HEK293 (cell line): ENCODE results near the gene IPCEF1.

ENCODE experiments used
- CTCF ChIA-PET: fragments of 350-600 bp; formaldehyde crosslinking; extraction: SDS; loops from one replicate; lab custom pipeline; 2021; ENCODE audit warnings: antibody characterized with exemption; lab: Yijun Ruan, JAX
- POLR2A ChIA-PET: fragments of 300-600 bp; formaldehyde crosslinking; extraction: SDS; loops from one replicate; lab custom pipeline; 2020; ENCODE audit warnings: antibody characterized with exemption, inconsistent platforms; lab: Yijun Ruan, JAX
- H3K27ac ChIP-seq: fragments of 200-500 bp; sonication (Bioruptor generic); 2 replicates; pipeline ENCODE4 v1.5.1; 2014; ENCODE audit warnings: low read depth, low read length, control low read depth, inconsistent platforms; ENCODE audit errors: extremely low read depth
- H3K36me3 ChIP-seq, 2 experiments: fragments of 200-500 bp in 1 of 2; sonication (Bioruptor generic) in 1 of 2; 1 replicate in 1 of 2; 2 replicates in 1 of 2; pipeline ENCODE4 v1.5.1; 2014 to 2017; ENCODE audit warnings: inconsistent platforms in 2 of 2, low read length in 2 of 2; ENCODE audit not compliant: control insufficient read depth in 2 of 2, insufficient read depth in 1 of 2
- H3K4me1 ChIP-seq: fragments of 200-500 bp; sonication (Bioruptor generic); 2 replicates; pipeline ENCODE4 v1.5.1; 2014; ENCODE audit warnings: mild to moderate bottlenecking, low read length, inconsistent platforms; ENCODE audit not compliant: control insufficient read depth, insufficient read depth
- H3K4me3 ChIP-seq: 2 replicates; pipeline ENCODE4 v1.5.1; 2011; ENCODE audit warnings: low read depth, mild to moderate bottlenecking, control low read depth, low read length, moderate library complexity
- H3K9me3 ChIP-seq: fragments of 200-500 bp; sonication (Bioruptor generic); 2 replicates; pipeline ENCODE4 v1.5.1; 2014; ENCODE audit warnings: low read depth, low read length, inconsistent platforms; ENCODE audit not compliant: control insufficient read depth, insufficient read depth
- AEBP2 ChIP-seq: fragments of 450-650 bp; formaldehyde crosslinking; IDR thresholded peaks from 2 replicates; pipeline ENCODE4 v1.5.1; 2016; ENCODE audit warnings: missing biosample characterization, missing genetic modification characterization, borderline replicate concordance
- FEZF1 ChIP-seq: fragments of 450-650 bp; formaldehyde crosslinking; IDR thresholded peaks from 2 replicates; pipeline ENCODE4 v1.5.1; 2016; ENCODE audit warnings: missing biosample characterization, missing genetic modification characterization
- GLI4 ChIP-seq: fragments of 450-650 bp; formaldehyde crosslinking; IDR thresholded peaks from 2 replicates; pipeline ENCODE4 v1.5.1; 2016; ENCODE audit warnings: missing biosample characterization, missing genetic modification characterization
- HOXC10 ChIP-seq: sonication (generic); formaldehyde crosslinking; IDR thresholded peaks from 2 replicates; pipeline ENCODE4 v1.8.1; 2023; ENCODE audit warnings: mild to moderate bottlenecking, missing genetic modification reagents
- KLF17 ChIP-seq: fragments of 450-650 bp; formaldehyde crosslinking; IDR thresholded peaks from 2 replicates; pipeline ENCODE4 v1.5.1; 2016; ENCODE audit warnings: missing biosample characterization, missing genetic modification characterization
- MEIS1 ChIP-seq: sonication (generic); formaldehyde crosslinking; IDR thresholded peaks from 2 replicates; pipeline ENCODE4 v1.8.1; 2022; ENCODE audit warnings: missing genetic modification reagents, mild to moderate bottlenecking, borderline replicate concordance
- ZBTB8A ChIP-seq: fragments of 450-650 bp; formaldehyde crosslinking; IDR thresholded peaks from 2 replicates; pipeline ENCODE4 v1.5.1; 2016; ENCODE audit warnings: missing biosample characterization, missing genetic modification characterization
- ZFHX2 ChIP-seq: fragments of 450-650 bp; formaldehyde crosslinking; conservative IDR thresholded peaks from 2 replicates; pipeline ENCODE4 v1.5.1; 2016; ENCODE audit warnings: missing biosample characterization, missing genetic modification characterization
- ZFP41 ChIP-seq: fragments of 450-650 bp; formaldehyde crosslinking; IDR thresholded peaks from 2 replicates; pipeline ENCODE4 v1.5.1; 2016; ENCODE audit warnings: missing biosample characterization, missing genetic modification characterization, borderline replicate concordance
- ZFP69B ChIP-seq: fragments of 450-650 bp; formaldehyde crosslinking; IDR thresholded peaks from 2 replicates; pipeline ENCODE4 v1.5.1; 2016; ENCODE audit warnings: missing biosample characterization, missing genetic modification characterization
- ZNF140 ChIP-seq: fragments of 450-650 bp; formaldehyde crosslinking; IDR thresholded peaks from 2 replicates; pipeline ENCODE4 v1.5.1; 2016; ENCODE audit warnings: missing biosample characterization, missing genetic modification characterization
- ZNF184 ChIP-seq: fragments of 450-650 bp; IDR thresholded peaks from 2 replicates; pipeline ENCODE4 v1.5.1; 2018; ENCODE audit warnings: missing biosample characterization, mild to moderate bottlenecking, missing genetic modification characterization
- ZNF211 ChIP-seq: fragments of 450-650 bp; formaldehyde crosslinking; IDR thresholded peaks from 2 replicates; pipeline ENCODE4 v1.5.1; 2016; ENCODE audit warnings: low read depth, missing biosample characterization, missing genetic modification characterization
- ZNF311 ChIP-seq: fragments of 450-650 bp; formaldehyde crosslinking; IDR thresholded peaks from 2 replicates; pipeline ENCODE4 v1.5.1; 2017; ENCODE audit warnings: missing biosample characterization, missing genetic modification characterization, borderline replicate concordance
- ZNF324 ChIP-seq: fragments of 450-650 bp; formaldehyde crosslinking; IDR thresholded peaks from 2 replicates; pipeline ENCODE4 v1.5.1; 2016; ENCODE audit warnings: missing biosample characterization, missing genetic modification characterization
- ZNF335 ChIP-seq: fragments of 450-650 bp; formaldehyde crosslinking; conservative IDR thresholded peaks from 2 replicates; pipeline ENCODE4 v1.5.1; 2016; ENCODE audit warnings: missing biosample characterization, missing genetic modification characterization
- ZNF37A ChIP-seq: fragments of 450-650 bp; IDR thresholded peaks from 2 replicates; pipeline ENCODE4 v1.5.1; 2018; ENCODE audit warnings: missing biosample characterization, missing genetic modification characterization
- ZNF394 ChIP-seq: fragments of 450-650 bp; formaldehyde crosslinking; IDR thresholded peaks from 2 replicates; pipeline ENCODE4 v1.5.1; 2016; ENCODE audit warnings: missing biosample characterization, missing genetic modification characterization, mild to moderate bottlenecking, moderate library complexity, borderline replicate concordance
- ZNF416 ChIP-seq: fragments of 450-650 bp; formaldehyde crosslinking; IDR thresholded peaks from 2 replicates; pipeline ENCODE4 v1.5.1; 2016; ENCODE audit warnings: missing biosample characterization, missing genetic modification characterization
- ZNF423 ChIP-seq: fragments of 450-650 bp; formaldehyde crosslinking; IDR thresholded peaks from 2 replicates; pipeline ENCODE4 v1.5.1; 2016; ENCODE audit warnings: missing biosample characterization, missing genetic modification characterization
- ZNF449 ChIP-seq: fragments of 450-650 bp; formaldehyde crosslinking; IDR thresholded peaks from 2 replicates; pipeline ENCODE4 v1.5.1; 2017; ENCODE audit warnings: missing biosample characterization, mild to moderate bottlenecking, missing genetic modification characterization, moderate library complexity
- ZNF501 ChIP-seq: fragments of 450-650 bp; formaldehyde crosslinking; IDR thresholded peaks from 2 replicates; pipeline ENCODE4 v1.5.1; 2016; ENCODE audit warnings: missing biosample characterization, missing genetic modification characterization
- ZNF560 ChIP-seq: fragments of 450-650 bp; formaldehyde crosslinking; IDR thresholded peaks from 2 replicates; pipeline ENCODE4 v1.5.1; 2017; ENCODE audit warnings: missing biosample characterization, missing genetic modification characterization, borderline replicate concordance
- ZNF701 ChIP-seq: fragments of 450-650 bp; formaldehyde crosslinking; IDR thresholded peaks from 2 replicates; pipeline ENCODE4 v1.5.1; 2016; ENCODE audit warnings: missing biosample characterization, missing genetic modification characterization
- ZNF76 ChIP-seq: fragments of 450-650 bp; formaldehyde crosslinking; IDR thresholded peaks from 2 replicates; pipeline ENCODE4; 2016; ENCODE audit warnings: low read depth, missing biosample characterization, missing genetic modification characterization, borderline replicate concordance
- ZNF792 ChIP-seq: fragments of 450-650 bp; formaldehyde crosslinking; IDR thresholded peaks from 2 replicates; pipeline ENCODE4 v1.5.1; 2016; ENCODE audit warnings: missing biosample characterization, missing genetic modification characterization
- ZSCAN18 ChIP-seq: fragments of 450-650 bp; formaldehyde crosslinking; IDR thresholded peaks from 2 replicates; pipeline ENCODE4 v1.5.1; 2016; ENCODE audit warnings: missing biosample characterization, missing genetic modification characterization

Gene IPCEF1

GRCh38 chr6:154170106-154170505 lies 186.5 kb downstream of the IPCEF1 start (continued):
- no peak for TF ChIP-seq ZFHX2 (tag by site-specific recombination)

GRCh38 chr6:154169193-154169847 lies 187.3 kb downstream of the IPCEF1 start:
- H3K9me3 ChIP-seq, result no peaks in the 10 kb centered on the region
- no peaks in the 10 kb centered on the region for H3K4me1 ChIP-seq
- H3K4me3 ChIP-seq, result no peak overlapping the region
- ChIA-PET POLR2A (no interaction called here), CTCF (interaction anchor here (0.9 to 1.2 kb wide), 2 partner anchors 15 kb away, joined by 3 to 5 read pairs; no protein-coding TSS in a partner anchor)
- no peaks in the 10 kb centered on the region for H3K36me3 ChIP-seq
- TF ChIP-seq ZFHX2 (tag by site-specific recombination) (no peak), ZNF449 (no peak), ZNF423 (no peak), MEIS1 (no peak), ZNF335 (tag by site-specific recombination) (no peak), KLF17 (tag by site-specific recombination) (no peak), GLI4 (tag by site-specific recombination) (no peak)
- no peak overlapping the region for H3K27ac ChIP-seq

- no peaks in the 10 kb centered on the region for H3K4me1 ChIP-seq
- TF ChIP-seq ZNF501 (tag by site-specific recombination) (no peak), ZNF76 (tag by site-specific recombination) (no peak), ZNF792 (no peak), ZNF701 (tag by site-specific recombination) (no peak), ZNF560 (tag by site-specific recombination) (no peak), ZFP41 (tag by site-specific recombination) (no peak), ZNF394 (no peak), ZNF416 (no peak), FEZF1 (no peak), HOXC10 (CRISPR knock-in tag) (no peak), ZNF184 (no peak), ZNF140 (tag by site-specific recombination) (no peak), ZBTB8A (no peak)
- H3K27ac ChIP-seq, result no peak overlapping the region
- POLR2A ChIA-PET, result no interaction called here
- no peaks in the 10 kb centered on the region for H3K9me3 ChIP-seq
- CTCF ChIA-PET, result interaction anchor here (0.6 kb wide), 1 partner anchor 947 kb away, joined by 3 read pairs; no protein-coding TSS in a partner anchor
- H3K4me3 ChIP-seq, result no peak overlapping the region
- H3K36me3 ChIP-seq, result no peaks in the 10 kb centered on the region
Observed at GRCh38 chr6:154167126-154167525, 189.5 kb downstream of the IPCEF1 start.

GRCh38 chr6:154166140-154166539 lies 190.5 kb downstream of the IPCEF1 start:
- ChIA-PET POLR2A (no interaction called here), CTCF (interaction anchor here (0.6 to 1.3 kb wide), 3 partner anchors 8 to 10 kb away, joined by 3 to 5 read pairs (median 3); no protein-coding TSS in a partner anchor)
- no peak overlapping the region for H3K4me3 ChIP-seq
- H3K27ac ChIP-seq, result no peak overlapping the region
- no peaks in the 10 kb centered on the region for H3K4me1 ChIP-seq
- no peaks in the 10 kb centered on the region for H3K9me3 ChIP-seq
- H3K36me3 ChIP-seq, result no peaks in the 10 kb centered on the region
- TF ChIP-seq ZNF211 (no peak), ZNF37A (tag by site-specific recombination) (no peak), GLI4 (tag by site-specific recombination) (no peak), ZNF423 (no peak), ZNF324 (tag by site-specific recombination) (no peak), AEBP2 (tag by site-specific recombination) (no peak), ZNF311 (tag by site-specific recombination) (no peak), ZFP69B (tag by site-specific recombination) (no peak), ZSCAN18 (tag by site-specific recombination) (no peak)
